ENCODE data around the gene PSAP.
"Not testable (repeated sequence)": the region's sequence is repeated elsewhere in the genome, so short reads cannot be mapped to it uniquely, and the experiment has no call there.

The PSAP gene

GRCh38 chr10:71869601-71870000 is 18.6 kb upstream of the PSAP start:
- WGBS, 2 experiments (ENCODE audit: insufficient coverage in 2 of 2), result 98 to 100% methylated on average over 2 to 21 of the region's 32 CpGs
- H3K4me3 ChIP-seq (ENCODE audit: extremely low read depth, insufficient read depth, low read length, poor library complexity, severe bottlenecking); H3K9me3 ChIP-seq (ENCODE audit: control insufficient read depth, low read length); H3K27ac ChIP-seq (ENCODE audit: low read depth, low read length, severe bottlenecking); H3K4me1 ChIP-seq (ENCODE audit: control insufficient read depth, insufficient read depth, low read length, poor library complexity, severe bottlenecking); H3K36me3 ChIP-seq (ENCODE audit: control insufficient read depth, insufficient read depth, low read length): not testable (repeated sequence)

GRCh38 chr10:71868192-71868697 is 17.2 kb upstream of the PSAP start:
- Histone ChIP-seq H3K4me3 (ENCODE audit: extremely low read depth, insufficient read depth, low read length, poor library complexity, severe bottlenecking) (no peak overlapping the region), H3K4me1 (ENCODE audit: control insufficient read depth, insufficient read depth, low read length, poor library complexity, severe bottlenecking) (peaks cover 3% of the 10 kb centered on the region), H3K36me3 (ENCODE audit: control insufficient read depth, insufficient read depth, low read length) (no peaks in the 10 kb centered on the region), H3K27ac (ENCODE audit: low read depth, low read length, severe bottlenecking) (no peak overlapping the region), H3K9me3 (ENCODE audit: control insufficient read depth, low read length) (no peaks in the 10 kb centered on the region)
- 96 to 97% methylated on average over 3 to 4 of the region's 5 CpGs for WGBS, 2 experiments (ENCODE audit: insufficient coverage in 2 of 2)

GRCh38 chr10:71865561-71866041 is 14.6 kb upstream of the PSAP start:
- Histone ChIP-seq H3K36me3 (ENCODE audit: control insufficient read depth, insufficient read depth, low read length) (no peaks in the 10 kb centered on the region), H3K27ac (ENCODE audit: low read depth, low read length, severe bottlenecking) (no peak overlapping the region), H3K9me3 (ENCODE audit: control insufficient read depth, low read length) (no peaks in the 10 kb centered on the region), H3K4me1 (ENCODE audit: control insufficient read depth, insufficient read depth, low read length, poor library complexity, severe bottlenecking) (peaks cover 9% of the 10 kb centered on the region), H3K4me3 (ENCODE audit: extremely low read depth, insufficient read depth, low read length, poor library complexity, severe bottlenecking) (no peak overlapping the region)
- WGBS, 2 experiments (ENCODE audit: insufficient coverage in 2 of 2), result 85 to 89% methylated on average over 5 to 6 of the region's 7 CpGs

GRCh38 chr10:71864911-71865361 is 13.9 kb upstream of the PSAP start:
- no peak overlapping the region for H3K4me3 ChIP-seq (ENCODE audit: extremely low read depth, insufficient read depth, low read length, poor library complexity, severe bottlenecking)
- 79 to 100% methylated on average over 3 of the region's 5 CpGs for WGBS, 2 experiments (ENCODE audit: insufficient coverage in 2 of 2)
- H3K27ac ChIP-seq (ENCODE audit: low read depth, low read length, severe bottlenecking), result no peak overlapping the region
- no peaks in the 10 kb centered on the region for H3K36me3 ChIP-seq (ENCODE audit: control insufficient read depth, insufficient read depth, low read length)
- peaks cover 14% of the 10 kb centered on the region for H3K4me1 ChIP-seq (ENCODE audit: control insufficient read depth, insufficient read depth, low read length, poor library complexity, severe bottlenecking)
- H3K9me3 ChIP-seq (ENCODE audit: control insufficient read depth, low read length), result no peaks in the 10 kb centered on the region

GRCh38 chr10:71863203-71863602 is 12.2 kb upstream of the PSAP start:
- 90 to 95% methylated on average over 4 to 5 of the region's 6 CpGs for WGBS, 2 experiments (ENCODE audit: insufficient coverage in 2 of 2)
- Histone ChIP-seq H3K4me1 (ENCODE audit: control insufficient read depth, insufficient read depth, low read length, poor library complexity, severe bottlenecking) (peaks cover 18% of the 10 kb centered on the region), H3K4me3 (ENCODE audit: extremely low read depth, insufficient read depth, low read length, poor library complexity, severe bottlenecking) (no peak overlapping the region), H3K27ac (ENCODE audit: low read depth, low read length, severe bottlenecking) (no peak overlapping the region), H3K9me3 (ENCODE audit: control insufficient read depth, low read length) (no peaks in the 10 kb centered on the region), H3K36me3 (ENCODE audit: control insufficient read depth, insufficient read depth, low read length) (no peaks in the 10 kb centered on the region)

- 69 to 76% methylated on average over 10 to 11 of the region's 11 CpGs for WGBS, 2 experiments (ENCODE audit: insufficient coverage in 2 of 2)
- H3K9me3 ChIP-seq (ENCODE audit: control insufficient read depth, low read length), result no peaks in the 10 kb centered on the region
Observed at GRCh38 chr10:71860243-71861029, 9.4 kb upstream of the PSAP start.

GRCh38 chr10:71857934-71858890 is 7.2 kb upstream of the PSAP start:
- Histone ChIP-seq H3K9me3 (ENCODE audit: control insufficient read depth, low read length) (no peaks in the 10 kb centered on the region), H3K36me3 (ENCODE audit: control insufficient read depth, insufficient read depth, low read length) (no peaks in the 10 kb centered on the region), H3K4me3 (ENCODE audit: extremely low read depth, insufficient read depth, low read length, poor library complexity, severe bottlenecking) (no peak overlapping the region), H3K27ac (ENCODE audit: low read depth, low read length, severe bottlenecking) (no peak overlapping the region), H3K4me1 (ENCODE audit: control insufficient read depth, insufficient read depth, low read length, poor library complexity, severe bottlenecking) (peaks cover 18% of the 10 kb centered on the region)
- 89 to 96% methylated on average over 8 to 11 of the region's 12 CpGs for WGBS, 2 experiments (ENCODE audit: insufficient coverage in 2 of 2)

More at GRCh38 chr10:71860243-71861029, 9.4 kb upstream of the PSAP start:
- Histone ChIP-seq H3K27ac (ENCODE audit: low read depth, low read length, severe bottlenecking) (peak overlapping the region; percentile 98), H3K4me3 (ENCODE audit: extremely low read depth, insufficient read depth, low read length, poor library complexity, severe bottlenecking) (no peak overlapping the region), H3K36me3 (ENCODE audit: control insufficient read depth, insufficient read depth, low read length) (no peaks in the 10 kb centered on the region), H3K4me1 (ENCODE audit: control insufficient read depth, insufficient read depth, low read length, poor library complexity, severe bottlenecking) (peaks cover 18% of the 10 kb centered on the region)

- no peak overlapping the region for H3K27ac ChIP-seq (ENCODE audit: low read depth, low read length, severe bottlenecking)
- no peak overlapping the region for H3K4me3 ChIP-seq (ENCODE audit: extremely low read depth, insufficient read depth, low read length, poor library complexity, severe bottlenecking)
- H3K4me1 ChIP-seq (ENCODE audit: control insufficient read depth, insufficient read depth, low read length, poor library complexity, severe bottlenecking), result peaks cover 18% of the 10 kb centered on the region
- 97 to 100% methylated on average over 2 to 3 of the region's 4 CpGs for WGBS, 2 experiments (ENCODE audit: insufficient coverage in 2 of 2)
- no peaks in the 10 kb centered on the region for H3K9me3 ChIP-seq (ENCODE audit: control insufficient read depth, low read length)
- H3K36me3 ChIP-seq (ENCODE audit: control insufficient read depth, insufficient read depth, low read length), result no peaks in the 10 kb centered on the region
Observed at GRCh38 chr10:71856619-71857018, 5.6 kb upstream of the PSAP start.

- no peak overlapping the region for H3K4me3 ChIP-seq (ENCODE audit: extremely low read depth, insufficient read depth, low read length, poor library complexity, severe bottlenecking)
- WGBS, 2 experiments (ENCODE audit: insufficient coverage in 2 of 2), result 79 to 90% methylated on average over 5 of the region's 5 CpGs
- no peaks in the 10 kb centered on the region for H3K9me3 ChIP-seq (ENCODE audit: control insufficient read depth, low read length)
- H3K36me3 ChIP-seq (ENCODE audit: control insufficient read depth, insufficient read depth, low read length), result no peaks in the 10 kb centered on the region
- no peak overlapping the region for H3K27ac ChIP-seq (ENCODE audit: low read depth, low read length, severe bottlenecking)
- no peaks in the 10 kb centered on the region for H3K4me1 ChIP-seq (ENCODE audit: control insufficient read depth, insufficient read depth, low read length, poor library complexity, severe bottlenecking)
Observed at GRCh38 chr10:71854031-71854430, 3.0 kb upstream of the PSAP start.

- 89 to 91% methylated on average over 7 to 9 of the region's 11 CpGs for WGBS, 2 experiments (ENCODE audit: insufficient coverage in 2 of 2)
- H3K36me3 ChIP-seq (ENCODE audit: control insufficient read depth, insufficient read depth, low read length), result no peaks in the 10 kb centered on the region
- no peak overlapping the region for H3K27ac ChIP-seq (ENCODE audit: low read depth, low read length, severe bottlenecking)
- H3K4me3 ChIP-seq (ENCODE audit: extremely low read depth, insufficient read depth, low read length, poor library complexity, severe bottlenecking), result no peak overlapping the region
- H3K9me3 ChIP-seq (ENCODE audit: control insufficient read depth, low read length), result no peaks in the 10 kb centered on the region
- peaks cover 9% of the 10 kb centered on the region for H3K4me1 ChIP-seq (ENCODE audit: control insufficient read depth, insufficient read depth, low read length, poor library complexity, severe bottlenecking)
Observed at GRCh38 chr10:71852355-71852937, 1.4 kb upstream of the PSAP start.
